ENCODE data around the gene MTHFD2. TPM values are rescaled to one million over a fixed set of nuclear protein-coding genes. Genes with fewer than 3 reads are reported as not detected.

The MTHFD2 gene
- total RNA-seq, 2 experiments from 2014 or later = 215 to 293 TPM

DNA sequence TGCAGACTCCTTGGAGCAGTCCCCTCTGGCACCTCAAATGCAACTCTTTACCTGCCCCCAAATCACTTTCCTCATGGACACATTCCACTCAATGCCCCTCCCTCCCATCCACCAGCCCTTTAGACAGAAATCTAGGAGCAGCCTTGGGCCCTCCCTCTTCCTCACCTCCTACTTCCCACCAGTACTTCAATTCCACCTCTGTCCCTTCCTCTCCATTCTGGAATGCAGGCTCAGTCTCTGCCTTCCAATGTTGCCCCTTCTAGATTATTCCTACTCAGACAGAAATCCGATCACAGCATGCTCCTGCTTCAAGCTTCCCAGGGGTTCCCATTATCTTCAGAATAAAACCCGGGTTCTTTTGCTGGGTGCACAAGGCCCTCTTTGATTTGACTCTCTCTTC, 62.1 kb downstream of the MTHFD2 start:
- CTCF ChIA-PET = interaction anchor here (1.1 to 3.4 kb wide), 4 partner anchors 10 to 437 kb away, joined by 3 to 17 read pairs (median 6); no protein-coding TSS in a partner anchor
- no peaks in the 10 kb centered on the region for H3K27me3 Mint-ChIP-seq
- no peaks in the 10 kb centered on the region for H3K36me3 Mint-ChIP-seq
- H3K4me3 Mint-ChIP-seq = no peak overlapping the region
- H3K9me3 Mint-ChIP-seq (ENCODE audit: low read depth) = no peaks in the 10 kb centered on the region
- H3K27ac Mint-ChIP-seq = no peak overlapping the region
- H3K4me1 Mint-ChIP-seq = peaks cover 4% of the 10 kb centered on the region
- DNase-seq (no peak), ATAC-seq (no peak)

DNA sequence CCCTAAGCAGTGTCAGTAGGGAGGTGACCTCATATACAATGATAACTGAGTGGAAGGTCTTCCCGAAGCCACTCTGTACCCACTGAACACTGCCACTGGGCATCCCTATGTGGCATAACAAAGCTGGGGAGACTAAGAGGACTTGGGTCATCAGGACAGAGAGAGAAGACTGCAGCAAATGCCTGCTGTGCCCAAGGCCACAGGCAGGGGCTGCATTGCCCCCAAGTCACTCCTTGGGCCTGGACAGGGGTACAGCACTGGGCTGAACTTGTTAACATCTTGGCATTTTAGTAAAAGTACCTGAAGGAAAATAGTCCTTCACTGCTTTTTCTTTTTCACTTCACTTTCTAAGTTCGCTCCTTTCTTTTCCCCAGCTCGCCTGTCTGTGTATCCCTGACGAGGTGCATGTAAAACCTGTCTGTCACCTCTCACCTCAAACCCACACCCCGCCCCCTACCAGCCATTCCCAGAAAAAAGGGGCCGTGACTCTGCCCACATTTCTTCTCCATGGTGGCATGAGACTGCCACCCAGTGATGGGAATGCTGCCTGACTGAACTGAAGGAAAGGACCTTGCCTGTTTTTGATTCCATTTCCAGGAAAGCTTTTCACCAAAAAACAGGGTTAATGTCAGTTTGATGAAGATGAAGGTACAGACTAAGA, 62.9 kb downstream of the MTHFD2 start:
- CTCF ChIA-PET = interaction anchor here (0.6 to 3.4 kb wide), 5 partner anchors 9 to 437 kb away, joined by 3 to 17 read pairs (median 3); no protein-coding TSS in a partner anchor
- Mint-ChIP-seq H3K4me3 (no peak overlapping the region), H3K27ac (no peak overlapping the region), H3K9me3 (ENCODE audit: low read depth) (no peaks in the 10 kb centered on the region), H3K27me3 (no peaks in the 10 kb centered on the region), H3K36me3 (no peaks in the 10 kb centered on the region), H3K4me1 (peaks cover 6% of the 10 kb centered on the region)
- no peak for ATAC-seq
- DNase-seq = no peak

GRCh38 chr2:74262681-74263080, 64.3 kb downstream of the MTHFD2 start:
- no peak overlapping the region for H3K4me3 Mint-ChIP-seq
- CTCF ChIA-PET = interaction anchor here (3.7 kb wide), 1 partner anchor 72 kb away, joined by 17 read pairs; no protein-coding TSS in a partner anchor
- ATAC-seq (no peak), DNase-seq (no peak)
- H3K27me3 Mint-ChIP-seq = no peaks in the 10 kb centered on the region
- H3K27ac Mint-ChIP-seq = no peak overlapping the region
- no peaks in the 10 kb centered on the region for H3K36me3 Mint-ChIP-seq
- no peaks in the 10 kb centered on the region for H3K9me3 Mint-ChIP-seq (ENCODE audit: low read depth)
- peaks cover 15% of the 10 kb centered on the region for H3K4me1 Mint-ChIP-seq

GRCh38 chr2:74264281-74264680, 65.9 kb downstream of the MTHFD2 start:
- peaks cover 19% of the 10 kb centered on the region for H3K4me1 Mint-ChIP-seq
- H3K36me3 Mint-ChIP-seq = no peaks in the 10 kb centered on the region
- H3K4me3 Mint-ChIP-seq = no peak overlapping the region
- CTCF ChIA-PET = interaction anchor here (3.7 kb wide), 1 partner anchor 70 kb away, joined by 17 read pairs; no protein-coding TSS in a partner anchor
- no peak overlapping the region for H3K27ac Mint-ChIP-seq
- DNase-seq (no peak), ATAC-seq (no peak)
- no peaks in the 10 kb centered on the region for H3K27me3 Mint-ChIP-seq
- H3K9me3 Mint-ChIP-seq (ENCODE audit: low read depth) = no peaks in the 10 kb centered on the region

- H3K27ac Mint-ChIP-seq = peak overlapping the region; percentile 86
- peaks cover 15% of the 10 kb centered on the region for H3K4me1 Mint-ChIP-seq
- ATAC-seq = peak; percentile 99
- peak overlapping the region; percentile 18 for H3K4me3 Mint-ChIP-seq
- CTCF ChIA-PET = interaction anchor here (0.6 to 7.2 kb wide), 8 partner anchors 9 to 265 kb away, joined by 3 to 70 read pairs (median 4); partner anchors contain the start of gene WDR54
- H3K27me3 Mint-ChIP-seq = no peaks in the 10 kb centered on the region
- no peaks in the 10 kb centered on the region for H3K9me3 Mint-ChIP-seq (ENCODE audit: low read depth)
- peak; percentile 86 for DNase-seq
- no peaks in the 10 kb centered on the region for H3K36me3 Mint-ChIP-seq
Observed at GRCh38 chr2:74267068-74267467, 68.7 kb downstream of the MTHFD2 start.

Other genes starting within 250 kb of the MTHFD2 start
- gene TET3, start 213.7 kb upstream of the MTHFD2 start, total RNA-seq = 10 to 100 TPM; 12.7 to 13.7 TPM
- 10 to 100 TPM; 69.5 to 76.1 TPM for gene BOLA3, start 50.7 kb upstream of the MTHFD2 start, total RNA-seq
- 100 to 1,000 TPM; 183 to 220 TPM for gene MOB1A, start 19.7 kb upstream of the MTHFD2 start, total RNA-seq
- gene SLC4A5, start 144.8 kb downstream of the MTHFD2 start, total RNA-seq = 1 to 10 TPM in 1 of 2 experiments, under 1 TPM in 1; 0.42 to 2.6 TPM
- 100 to 1,000 TPM in 1 of 2 experiments, 10 to 100 TPM in 1; 98.3 to 108 TPM for gene DCTN1, start 181.7 kb downstream of the MTHFD2 start, total RNA-seq
- 1 to 10 TPM in 1 of 2 experiments, under 1 TPM in 1; 0.93 to 1.8 TPM for gene C2orf81, start 223.0 kb downstream of the MTHFD2 start, total RNA-seq
- gene WDR54, start 223.1 kb downstream of the MTHFD2 start, total RNA-seq = 10 to 100 TPM; 82.7 to 84.0 TPM
- 1 to 10 TPM in 1 of 2 experiments, under 1 TPM in 1; 0.50 to 1.9 TPM for gene RTKN, start 243.3 kb downstream of the MTHFD2 start, total RNA-seq

Measured in activated CD8-positive, alpha-beta memory T cell treated with anti-CD3 and anti-CD28 coated beads, Interleukin-2, amount 10 ng/mL, durations not matched to agents 7 days and 5 days (primary cell).